Heart left ventricle (tissue), 16 donors: ENCODE results near the gene GEMIN8. TPM values are rescaled to one million over a fixed set of nuclear protein-coding genes. Genes with fewer than 3 reads are reported as not detected.

Source experiments
- ATAC-seq, 4 donors: fragments of 200-7000 bp; cut with Tn5 transposase; one replicate each; pipeline ENCODE4 v1.9.1; 2020 to 2022; ENCODE audit warnings: moderate library complexity in 4 of 4, mild to moderate bottlenecking in 3 of 4, moderate number of reproducible peaks in 1 of 4
- DNase-seq, 5 donors: peaks; one replicate each; pipeline ENCODE4 v3.0.0-alpha.2; 2020
- H3K27ac ChIP-seq, 12 donors: fragments of 200-600 bp; sonication (generic) in 4 of 12; one replicate each; pipeline versions ENCODE4 v1.5.0 to v1.8.0; 2016 to 2022; ENCODE audit warnings: mild to moderate bottlenecking in 2 of 12
- H3K27me3 ChIP-seq, 9 donors: fragments of 200-600 bp; sonication (generic) in 2 of 9; one replicate each; pipeline versions ENCODE4 v1.5.1 to v1.8.0; 2016 to 2022; ENCODE audit warnings: mild to moderate bottlenecking in 3 of 9
- H3K36me3 ChIP-seq, 9 donors: fragments of 200-600 bp; sonication (generic) in 2 of 9; one replicate each; pipeline versions ENCODE4 v1.5.0 to v1.8.0; 2018 to 2022; ENCODE audit warnings: mild to moderate bottlenecking in 2 of 9
- H3K4me1 ChIP-seq, 12 donors: fragments of 200-600 bp; sonication (generic) in 4 of 12; one replicate each; pipeline versions ENCODE4 v1.5.0 to v1.8.0; 2016 to 2022; ENCODE audit warnings: mild to moderate bottlenecking in 3 of 12
- H3K4me3 ChIP-seq, 12 donors: fragments of 200-600 bp; sonication (generic) in 4 of 12; one replicate each; pipeline versions ENCODE4 v1.5.0 to v1.8.0; 2017 to 2022; ENCODE audit warnings: mild to moderate bottlenecking in 9 of 12, moderate library complexity in 4 of 12
- H3K9me3 ChIP-seq, 12 donors: fragments of 200-600 bp; sonication (generic) in 4 of 12; one replicate each; pipeline versions ENCODE4 v1.5.0 to v1.8.0; 2016 to 2022; ENCODE audit warnings: mild to moderate bottlenecking in 1 of 12
- POLR2A ChIP-seq, 2 donors: fragments of 450-650 bp; IDR thresholded peaks; one replicate each; pipeline ENCODE4 v1.6.1; 2017; ENCODE audit warnings: antibody characterized with exemption in 2 of 2, mild to moderate bottlenecking in 2 of 2, moderate library complexity in 2 of 2
- WGBS, 4 donors: extraction: QIAGEN DNeasy Blood & Tissue Kit in 2 of 4; methylation state at CpG; one replicate each; pipeline versions ENCODE4 v1.1.5 to v1.1.7; 2013 to 2018; 5-methylcytosine and 5-hydroxymethylcytosine counted together
- intact Hi-C, 10 donors: fragments of 100-400 bp; cut with DNase I; formaldehyde crosslinking; loops; one replicate each; pipeline versions ENCODE4 v1.11.1 to v1.14.2; 2022
- polyA plus RNA-seq, 2 donors: library from polyadenylated mRNA; stranded (reverse); fragments of 200-250 nt; gene quantifications; one replicate each; pipeline ENCODE4 v1.2.3, GENCODE V29; 2013
- total RNA-seq, 9 donors: library from RNA; depleted of rRNA in 2 of 9; stranded (reverse); fragments of >200 nt in 2 of 9; fragmentation: NEBNext Ultra II Directional in 3 of 9; extraction: Animal tissue kit (Norgen Biotek cat#: 25700) in 3 of 9; gene quantifications; one replicate each; pipeline versions ENCODE4 v1.1.0 to v1.2.4, GENCODE V29; 2016 to 2023
- TF ChIP-seq, protein P1 (sequence below), 12 donors: fragments of 200-600 bp; sonication (generic) in 4 of 12; IDR thresholded peaks; one replicate each; pipeline versions ENCODE4 v1.5.0 to v1.8.0; 2018 to 2022; ENCODE audit warnings: antibody characterized with exemption in 12 of 12, mild to moderate bottlenecking in 5 of 12
- donor health status: ischemic (EF 13 %, LVEDD 7.1; RV severe dilation, severe dysfunction).
- donor health status: healthy with polysubstance abuse.
- donor health status: DM: no; HTN: yes; CAD: no.
- donor health status: DM: no; HTN: no; CAD: no.
- donor health status: ischemic (EF 25% LVEDD 6.9; RV normal size, moderate dysfunction).
- donor health status: ischemic (EF 25% LVEDD 5.7; RV mildly dilated, moderate dysfunction).
- donor health status: healthy.
- donor health status: DM: yes; HTN: yes; CAD: no.
- donor health status: ischemic (EF 35%, LVEDD 5.7; RV mildly dilated, moderate dysfunction).
- donor health status: nonischemic (EF 11% LVEDD 7.7; RV severe dilation, severe dysfunction).
- donor health status: DM: yes; HTN: yes; CAD: no.
- donor health status: PGD.
- donor health status: ischemic (EF 29% LVEDD 5.4; RV normal size, mild dysfunction).
- donor health status: nonischemic (EF 23%, LVEDD 6.1; RV moderate dilation, normal function).

The GEMIN8 gene
- total and polyA plus RNA-seq, 11 donors = 10.3 to 16.3 (median 13.5) TPM

DNA sequence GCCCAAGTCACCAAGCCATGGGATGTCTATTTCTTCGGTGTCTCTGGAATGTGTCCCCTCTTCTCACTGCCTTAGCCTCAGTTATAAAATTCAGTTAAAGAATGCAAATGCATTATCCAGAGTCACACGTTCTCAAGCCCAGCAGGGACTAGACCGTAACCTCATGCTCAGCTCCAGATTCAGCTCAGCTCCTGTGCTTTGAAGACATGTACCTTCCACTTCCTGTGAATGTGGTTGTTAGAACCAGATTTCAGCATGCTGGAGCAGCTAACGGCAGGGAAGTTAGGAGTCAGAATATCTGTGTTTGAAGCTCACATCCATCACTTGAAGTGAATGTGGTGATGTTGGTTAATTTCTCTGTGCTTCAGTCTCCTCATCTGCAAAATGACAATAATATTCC lies 26.7 kb downstream of the GEMIN8 start:
- Histone ChIP-seq H3K9me3 (no peaks in the 10 kb centered on the region), H3K4me1 (no peaks in the 10 kb centered on the region), H3K36me3 (peaks cover 0 to 14% (median 5%) of the 10 kb centered on the region in 9 donors), H3K27me3 (peaks cover 0 to 5% (median 0%) of the 10 kb centered on the region in 9 donors), H3K4me3 (no peak overlapping the region), H3K27ac (no peak overlapping the region)
- 85 to 87% (median 87%) methylated on average over 4 of the region's 4 CpGs for WGBS, 4 donors
- intact Hi-C loops = no loop called here
- ATAC-seq (no peak), DNase-seq (no peak)
- TF ChIP-seq, protein P1, sequence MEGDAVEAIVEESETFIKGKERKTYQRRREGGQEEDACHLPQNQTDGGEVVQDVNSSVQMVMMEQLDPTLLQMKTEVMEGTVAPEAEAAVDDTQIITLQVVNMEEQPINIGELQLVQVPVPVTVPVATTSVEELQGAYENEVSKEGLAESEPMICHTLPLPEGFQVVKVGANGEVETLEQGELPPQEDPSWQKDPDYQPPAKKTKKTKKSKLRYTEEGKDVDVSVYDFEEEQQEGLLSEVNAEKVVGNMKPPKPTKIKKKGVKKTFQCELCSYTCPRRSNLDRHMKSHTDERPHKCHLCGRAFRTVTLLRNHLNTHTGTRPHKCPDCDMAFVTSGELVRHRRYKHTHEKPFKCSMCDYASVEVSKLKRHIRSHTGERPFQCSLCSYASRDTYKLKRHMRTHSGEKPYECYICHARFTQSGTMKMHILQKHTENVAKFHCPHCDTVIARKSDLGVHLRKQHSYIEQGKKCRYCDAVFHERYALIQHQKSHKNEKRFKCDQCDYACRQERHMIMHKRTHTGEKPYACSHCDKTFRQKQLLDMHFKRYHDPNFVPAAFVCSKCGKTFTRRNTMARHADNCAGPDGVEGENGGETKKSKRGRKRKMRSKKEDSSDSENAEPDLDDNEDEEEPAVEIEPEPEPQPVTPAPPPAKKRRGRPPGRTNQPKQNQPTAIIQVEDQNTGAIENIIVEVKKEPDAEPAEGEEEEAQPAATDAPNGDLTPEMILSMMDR (IDR thresholded peaks at IDR 0.05) = no peak
- no peak for TF ChIP-seq POLR2A (IDR thresholded peaks at IDR 0.05)

DNA sequence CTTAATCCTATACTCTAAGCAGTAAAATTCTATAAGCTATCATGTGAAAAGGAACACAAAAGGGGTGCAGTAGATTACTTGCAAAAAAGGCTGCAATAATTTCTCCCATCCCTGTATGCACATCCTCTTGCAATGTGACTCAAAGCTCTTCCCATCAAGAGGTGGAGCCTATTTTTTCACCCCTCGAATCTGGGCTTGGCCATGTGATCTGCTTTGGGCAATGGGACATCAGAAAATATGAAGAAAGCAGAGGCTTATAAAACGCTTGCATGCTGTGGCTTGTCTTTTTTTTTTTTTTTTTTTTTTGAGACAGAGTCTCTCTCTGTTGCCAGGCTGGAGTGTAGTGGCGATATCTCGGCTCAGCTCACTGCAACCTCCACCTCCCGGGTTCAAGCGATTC lies 33.0 kb downstream of the GEMIN8 start:
- Histone ChIP-seq H3K36me3 (no peaks in the 10 kb centered on the region), H3K27me3 (peaks cover 0 to 3% (median 0%) of the 10 kb centered on the region in 9 donors), H3K9me3 (no peaks in the 10 kb centered on the region), H3K27ac (no peak overlapping the region), H3K4me1 (no peaks in the 10 kb centered on the region), H3K4me3 (no peak overlapping the region)
- DNase-seq (no peak), ATAC-seq (no peak)
- intact Hi-C loops = no loop called here
- TF ChIP-seq, protein P1 (IDR thresholded peaks at IDR 0.05) = no peak
- no peak for TF ChIP-seq POLR2A (IDR thresholded peaks at IDR 0.05)
- 82 to 92% (median 89%) methylated on average over 6 of the region's 6 CpGs for WGBS, 4 donors

DNA sequence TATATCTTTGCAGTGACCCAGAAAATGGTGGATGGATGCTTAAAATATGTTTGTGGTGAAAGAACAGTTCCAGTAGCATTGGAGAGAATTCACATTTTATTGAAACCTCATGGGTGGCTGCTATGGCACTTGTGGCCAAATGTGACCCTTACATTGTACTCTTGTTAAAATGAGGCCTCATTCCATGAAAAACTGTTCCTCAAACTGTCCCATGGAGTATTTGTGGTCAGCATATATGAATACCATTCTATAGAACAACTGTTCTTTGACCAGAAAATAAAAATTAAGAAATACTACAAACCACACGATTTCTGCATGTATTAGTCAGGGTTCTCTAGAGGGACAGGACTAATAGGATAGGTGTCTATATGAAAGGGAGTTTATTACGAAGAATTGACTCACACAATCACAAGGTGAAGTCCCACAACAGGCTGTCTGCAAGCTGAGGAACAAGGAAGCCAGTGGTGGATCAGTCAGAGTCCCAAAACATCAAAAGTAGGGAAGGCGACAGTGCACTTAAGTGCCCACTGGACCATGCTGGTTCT lies 35.1 kb downstream of the GEMIN8 start:
- 81 to 97% (median 88%) methylated on average over 3 of the region's 3 CpGs for WGBS, 4 donors
- H3K9me3 ChIP-seq = no peaks in the 10 kb centered on the region
- H3K4me3 ChIP-seq = no peak overlapping the region
- TF ChIP-seq, protein P1 (IDR thresholded peaks at IDR 0.05) = no peak
- no peak for TF ChIP-seq POLR2A (IDR thresholded peaks at IDR 0.05)
- no peak overlapping the region for H3K27ac ChIP-seq
- ATAC-seq (no peak), DNase-seq (no peak)
- peaks cover 0 to 6% (median 0%) of the 10 kb centered on the region in 9 donors for H3K27me3 ChIP-seq
- intact Hi-C loops = no loop called here
- no peaks in the 10 kb centered on the region for H3K36me3 ChIP-seq
- no peaks in the 10 kb centered on the region for H3K4me1 ChIP-seq

DNA sequence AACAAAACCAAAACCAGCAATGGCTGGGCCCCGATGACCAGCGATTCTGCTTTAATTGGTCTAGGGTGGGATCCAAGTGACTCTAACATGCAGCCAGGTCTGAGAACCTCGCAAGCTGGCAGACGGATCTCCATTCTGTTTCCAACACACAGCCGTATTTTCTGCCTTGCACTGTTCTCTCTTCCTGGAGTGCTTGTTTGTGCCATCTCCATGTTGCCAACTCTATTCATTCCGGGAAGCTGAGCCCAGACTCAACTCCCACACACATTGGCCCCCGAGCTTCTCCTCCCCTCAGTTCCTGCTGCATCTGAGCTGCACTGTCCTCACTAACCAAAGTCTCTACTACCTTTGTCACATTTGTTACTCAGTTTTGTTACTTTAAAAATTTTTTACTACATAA lies 35.6 kb downstream of the GEMIN8 start:
- no peak for DNase-seq
- whole genome bisulfite sequencing, 4 donors = 68 to 85% (median 79%) methylated on average over 7 of the region's 7 CpGs
- no peak overlapping the region for H3K27ac ChIP-seq
- H3K27me3 ChIP-seq = peaks cover 0 to 9% (median 0%) of the 10 kb centered on the region in 9 donors
- ATAC-seq = no peak
- H3K4me3 ChIP-seq = no peak overlapping the region
- TF ChIP-seq, protein P1 (IDR thresholded peaks at IDR 0.05) = no peak
- no peak for TF ChIP-seq POLR2A (IDR thresholded peaks at IDR 0.05)
- H3K36me3 ChIP-seq = no peaks in the 10 kb centered on the region
- H3K4me1 ChIP-seq = no peaks in the 10 kb centered on the region
- intact Hi-C loops = no loop called here
- H3K9me3 ChIP-seq = no peaks in the 10 kb centered on the region
